Muscle of arm (tissue), 12 donors: Measurements from ENCODE around the gene TRPV4. TPM values are rescaled to one million over a fixed set of nuclear protein-coding genes. Genes with fewer than 3 reads are reported as not detected.
"Not testable (repeated sequence)": the region's sequence is repeated elsewhere in the genome, so short reads cannot be mapped to it uniquely, and the experiment has no call there.

Source experiments
- DNase-seq: peaks from one replicate; pipeline ENCODE4 v3.0.0-alpha.2; 2013
- polyA plus RNA-seq, 12 donors: library from polyadenylated mRNA; unstranded; fragments of 120-200 nt; gene quantifications; one replicate each; pipeline ENCODE4 v1.2.1, GENCODE V29; 2013; ENCODE audit not compliant: insufficient read length in 12 of 12

TRPV4 gene
- polyA plus RNA-seq, 12 donors = 0.44 to 12.5 (median 0.81) TPM; not detected in 2

- no peak for DNase-seq
These were observed 28.6 kb upstream of the TRPV4 start for GRCh38 chr12:109861689-109862314.

- DNase-seq = no peak
These were observed 27.8 kb upstream of the TRPV4 start for GRCh38 chr12:109860977-109861376.

GRCh38 chr12:109858764-109859163 lies 25.6 kb upstream of the TRPV4 start:
- no peak for DNase-seq

GRCh38 chr12:109857715-109858114 lies 24.5 kb upstream of the TRPV4 start:
- no peak for DNase-seq

GRCh38 chr12:109855377-109855776 lies 22.2 kb upstream of the TRPV4 start:
- DNase-seq = no peak

- DNase-seq = not testable (repeated sequence)
These were observed 17.3 kb upstream of the TRPV4 start for GRCh38 chr12:109850518-109850917.

- DNase-seq = no peak
These were observed 14.0 kb upstream of the TRPV4 start for GRCh38 chr12:109847142-109847735.

GRCh38 chr12:109845824-109846205 lies 12.6 kb upstream of the TRPV4 start:
- DNase-seq = no peak

- DNase-seq = peak; percentile 87
These were observed 12.0 kb upstream of the TRPV4 start for GRCh38 chr12:109844983-109845823.

- DNase-seq = no peak
These were observed 10.9 kb upstream of the TRPV4 start for GRCh38 chr12:109844091-109844490.

GRCh38 chr12:109842021-109842420 lies 8.8 kb upstream of the TRPV4 start:
- no peak for DNase-seq

GRCh38 chr12:109841356-109841755 lies 8.2 kb upstream of the TRPV4 start:
- no peak for DNase-seq

- DNase-seq = no peak
These were observed 7.3 kb upstream of the TRPV4 start for GRCh38 chr12:109840305-109841074.

GRCh38 chr12:109839444-109839843 lies 6.2 kb upstream of the TRPV4 start:
- DNase-seq = no peak

GRCh38 chr12:109836916-109837315 lies 3.7 kb upstream of the TRPV4 start:
- no peak for DNase-seq

GRCh38 chr12:109835827-109836226 lies 2.6 kb upstream of the TRPV4 start:
- DNase-seq = no peak

- DNase-seq = no peak
These were observed 474 bp downstream of the TRPV4 start for GRCh38 chr12:109832541-109833306.

- no peak for DNase-seq
These were observed 1.3 kb downstream of the TRPV4 start for GRCh38 chr12:109831929-109832328.

- no peak for DNase-seq
These were observed 1.8 kb downstream of the TRPV4 start for GRCh38 chr12:109831365-109831764.

- no peak for DNase-seq
These were observed 2.5 kb downstream of the TRPV4 start for GRCh38 chr12:109830718-109831117.

- no peak for DNase-seq
These were observed 2.9 kb downstream of the TRPV4 start for GRCh38 chr12:109830267-109830666.
